K562 (cell line): ENCODE data around the gene SAE1. TPM values are rescaled to one million over a fixed set of nuclear protein-coding genes. Genes with fewer than 3 reads are reported as not detected.

Source experiments
- ASH1L ChIP-seq: fragments of 450-650 bp; IDR thresholded peaks from 2 replicates; pipeline ENCODE4 v1.6.1; 2018; ENCODE audit warnings: borderline replicate concordance, mild to moderate bottlenecking, low read depth; ENCODE audit not compliant: partially characterized antibody
- ETV1 ChIP-seq: fragments of 450-650 bp; conservative IDR thresholded peaks from 2 replicates; pipeline ENCODE4 v1.6.1; 2016; ENCODE audit warnings: missing genetic modification characterization, control low read depth, low read depth, missing compliant biosample characterization
- FOXJ2 ChIP-seq: fragments of 200-800 bp; sonication (Bioruptor generic); IDR thresholded peaks from 2 replicates; pipeline ENCODE4 v1.6.1; 2016; ENCODE audit warnings: missing genetic modification characterization, missing compliant biosample characterization
- GTF2E2 ChIP-seq: fragments of 200-800 bp; sonication (Bioruptor generic); IDR thresholded peaks from 2 replicates; pipeline ENCODE4 v1.6.1; 2016; ENCODE audit warnings: missing genetic modification characterization, missing compliant biosample characterization
- LARP7 ChIP-seq: fragments of 450-650 bp; IDR thresholded peaks from 2 replicates; pipeline ENCODE4 v1.6.1; 2016
- MNT ChIP-seq, 2 experiments: fragments of 450-650 bp; conservative IDR thresholded peaks; 2 replicates each; pipeline ENCODE4 v1.6.1; 2017; ENCODE audit warnings: mild to moderate bottlenecking in 2 of 2, moderate library complexity in 2 of 2
- NCOA6 ChIP-seq: fragments of 450-650 bp; IDR thresholded peaks from 2 replicates; pipeline ENCODE4 v1.6.1; 2017; ENCODE audit warnings: mild to moderate bottlenecking
- NELFE ChIP-seq: IDR thresholded peaks from 2 replicates; pipeline ENCODE4 v1.6.1; 2011; ENCODE audit warnings: mild to moderate bottlenecking; ENCODE audit not compliant: insufficient read depth, insufficient read length
- NFXL1 ChIP-seq: fragments of 450-650 bp; formaldehyde crosslinking; IDR thresholded peaks from 2 replicates; pipeline ENCODE4 v1.4.0; 2021; ENCODE audit warnings: mild to moderate bottlenecking
- ZBTB8A ChIP-seq: fragments of 450-650 bp; IDR thresholded peaks from 2 replicates; pipeline ENCODE4 v1.6.1; 2018; ENCODE audit warnings: mild to moderate bottlenecking, moderate library complexity; ENCODE audit not compliant: partially characterized antibody
- ZC3H11A ChIP-seq: IDR thresholded peaks from 2 replicates; pipeline ENCODE4 v1.6.1; 2012; ENCODE audit warnings: low read depth, low read length, improper control_type of control experiment
- ZNF134 ChIP-seq: fragments of 250-450 bp; sonication (Bioruptor Pico); conservative IDR thresholded peaks from 2 replicates; pipeline ENCODE4 v1.4.0; 2020
- ZSCAN32 ChIP-seq: fragments of 450-650 bp; formaldehyde crosslinking; IDR thresholded peaks from 2 replicates; pipeline ENCODE4 v1.4.0; 2020; ENCODE audit warnings: mild to moderate bottlenecking, moderate library complexity
- polyA plus RNA-seq, 8 experiments: library from polyadenylated mRNA; depleted of rRNA in 4 of 8; stranded (reverse) in 5 of 8; unstranded in 3 of 8; fragments of >200 nt; fragmentation: Nextera tagmentation in 2 of 8; fragmentation: Illumina TruSeq in 1 of 8; extraction: Ambion mirVana in 2 of 8; extraction: Trizol in 1 of 8; gene quantifications; 2 replicates each; pipeline versions ENCODE4 v1.2.1 to v1.2.3, GENCODE V29; 2011 to 2014; ENCODE audit warnings: inconsistent platforms in 1 of 8, missing spikeins in 1 of 8
- total RNA-seq, 7 experiments: library from RNA; depleted of rRNA in 6 of 7; stranded (reverse); fragments of >200 nt in 6 of 7; fragmentation: Illumina TruSeq in 2 of 7; extraction: Trizol in 2 of 7; gene quantifications; 2 replicates each; pipeline versions ENCODE4 v1.2.1 to v1.2.3, GENCODE V29; 2011 to 2021; ENCODE audit warnings: low replicate concordance in 1 of 7
- TF ChIP-seq, protein P1 (sequence below): fragments of 200-600 bp; sonication (generic); IDR thresholded peaks from one replicate; pipeline ENCODE4 v1.6.1; 2012; ENCODE audit warnings: mild to moderate bottlenecking, low read depth, low read length, inconsistent platforms
- TF ChIP-seq, protein P2 (sequence below): fragments of 450-650 bp; IDR thresholded peaks from 2 replicates; pipeline ENCODE4 v1.6.1; 2018; ENCODE audit warnings: mild to moderate bottlenecking, low read depth; ENCODE audit not compliant: partially characterized antibody

SAE1 gene
- total and polyA plus RNA-seq, 9 of the 15 experiments (the other 6 are each of a cell fraction or from before 2014, with no cell fraction given): 82.8 to 299 (median 217) TPM

GRCh38 chr19:47210689-47211316 is 80.2 kb downstream of the SAE1 start (continued):
- TF ChIP-seq, protein P1, sequence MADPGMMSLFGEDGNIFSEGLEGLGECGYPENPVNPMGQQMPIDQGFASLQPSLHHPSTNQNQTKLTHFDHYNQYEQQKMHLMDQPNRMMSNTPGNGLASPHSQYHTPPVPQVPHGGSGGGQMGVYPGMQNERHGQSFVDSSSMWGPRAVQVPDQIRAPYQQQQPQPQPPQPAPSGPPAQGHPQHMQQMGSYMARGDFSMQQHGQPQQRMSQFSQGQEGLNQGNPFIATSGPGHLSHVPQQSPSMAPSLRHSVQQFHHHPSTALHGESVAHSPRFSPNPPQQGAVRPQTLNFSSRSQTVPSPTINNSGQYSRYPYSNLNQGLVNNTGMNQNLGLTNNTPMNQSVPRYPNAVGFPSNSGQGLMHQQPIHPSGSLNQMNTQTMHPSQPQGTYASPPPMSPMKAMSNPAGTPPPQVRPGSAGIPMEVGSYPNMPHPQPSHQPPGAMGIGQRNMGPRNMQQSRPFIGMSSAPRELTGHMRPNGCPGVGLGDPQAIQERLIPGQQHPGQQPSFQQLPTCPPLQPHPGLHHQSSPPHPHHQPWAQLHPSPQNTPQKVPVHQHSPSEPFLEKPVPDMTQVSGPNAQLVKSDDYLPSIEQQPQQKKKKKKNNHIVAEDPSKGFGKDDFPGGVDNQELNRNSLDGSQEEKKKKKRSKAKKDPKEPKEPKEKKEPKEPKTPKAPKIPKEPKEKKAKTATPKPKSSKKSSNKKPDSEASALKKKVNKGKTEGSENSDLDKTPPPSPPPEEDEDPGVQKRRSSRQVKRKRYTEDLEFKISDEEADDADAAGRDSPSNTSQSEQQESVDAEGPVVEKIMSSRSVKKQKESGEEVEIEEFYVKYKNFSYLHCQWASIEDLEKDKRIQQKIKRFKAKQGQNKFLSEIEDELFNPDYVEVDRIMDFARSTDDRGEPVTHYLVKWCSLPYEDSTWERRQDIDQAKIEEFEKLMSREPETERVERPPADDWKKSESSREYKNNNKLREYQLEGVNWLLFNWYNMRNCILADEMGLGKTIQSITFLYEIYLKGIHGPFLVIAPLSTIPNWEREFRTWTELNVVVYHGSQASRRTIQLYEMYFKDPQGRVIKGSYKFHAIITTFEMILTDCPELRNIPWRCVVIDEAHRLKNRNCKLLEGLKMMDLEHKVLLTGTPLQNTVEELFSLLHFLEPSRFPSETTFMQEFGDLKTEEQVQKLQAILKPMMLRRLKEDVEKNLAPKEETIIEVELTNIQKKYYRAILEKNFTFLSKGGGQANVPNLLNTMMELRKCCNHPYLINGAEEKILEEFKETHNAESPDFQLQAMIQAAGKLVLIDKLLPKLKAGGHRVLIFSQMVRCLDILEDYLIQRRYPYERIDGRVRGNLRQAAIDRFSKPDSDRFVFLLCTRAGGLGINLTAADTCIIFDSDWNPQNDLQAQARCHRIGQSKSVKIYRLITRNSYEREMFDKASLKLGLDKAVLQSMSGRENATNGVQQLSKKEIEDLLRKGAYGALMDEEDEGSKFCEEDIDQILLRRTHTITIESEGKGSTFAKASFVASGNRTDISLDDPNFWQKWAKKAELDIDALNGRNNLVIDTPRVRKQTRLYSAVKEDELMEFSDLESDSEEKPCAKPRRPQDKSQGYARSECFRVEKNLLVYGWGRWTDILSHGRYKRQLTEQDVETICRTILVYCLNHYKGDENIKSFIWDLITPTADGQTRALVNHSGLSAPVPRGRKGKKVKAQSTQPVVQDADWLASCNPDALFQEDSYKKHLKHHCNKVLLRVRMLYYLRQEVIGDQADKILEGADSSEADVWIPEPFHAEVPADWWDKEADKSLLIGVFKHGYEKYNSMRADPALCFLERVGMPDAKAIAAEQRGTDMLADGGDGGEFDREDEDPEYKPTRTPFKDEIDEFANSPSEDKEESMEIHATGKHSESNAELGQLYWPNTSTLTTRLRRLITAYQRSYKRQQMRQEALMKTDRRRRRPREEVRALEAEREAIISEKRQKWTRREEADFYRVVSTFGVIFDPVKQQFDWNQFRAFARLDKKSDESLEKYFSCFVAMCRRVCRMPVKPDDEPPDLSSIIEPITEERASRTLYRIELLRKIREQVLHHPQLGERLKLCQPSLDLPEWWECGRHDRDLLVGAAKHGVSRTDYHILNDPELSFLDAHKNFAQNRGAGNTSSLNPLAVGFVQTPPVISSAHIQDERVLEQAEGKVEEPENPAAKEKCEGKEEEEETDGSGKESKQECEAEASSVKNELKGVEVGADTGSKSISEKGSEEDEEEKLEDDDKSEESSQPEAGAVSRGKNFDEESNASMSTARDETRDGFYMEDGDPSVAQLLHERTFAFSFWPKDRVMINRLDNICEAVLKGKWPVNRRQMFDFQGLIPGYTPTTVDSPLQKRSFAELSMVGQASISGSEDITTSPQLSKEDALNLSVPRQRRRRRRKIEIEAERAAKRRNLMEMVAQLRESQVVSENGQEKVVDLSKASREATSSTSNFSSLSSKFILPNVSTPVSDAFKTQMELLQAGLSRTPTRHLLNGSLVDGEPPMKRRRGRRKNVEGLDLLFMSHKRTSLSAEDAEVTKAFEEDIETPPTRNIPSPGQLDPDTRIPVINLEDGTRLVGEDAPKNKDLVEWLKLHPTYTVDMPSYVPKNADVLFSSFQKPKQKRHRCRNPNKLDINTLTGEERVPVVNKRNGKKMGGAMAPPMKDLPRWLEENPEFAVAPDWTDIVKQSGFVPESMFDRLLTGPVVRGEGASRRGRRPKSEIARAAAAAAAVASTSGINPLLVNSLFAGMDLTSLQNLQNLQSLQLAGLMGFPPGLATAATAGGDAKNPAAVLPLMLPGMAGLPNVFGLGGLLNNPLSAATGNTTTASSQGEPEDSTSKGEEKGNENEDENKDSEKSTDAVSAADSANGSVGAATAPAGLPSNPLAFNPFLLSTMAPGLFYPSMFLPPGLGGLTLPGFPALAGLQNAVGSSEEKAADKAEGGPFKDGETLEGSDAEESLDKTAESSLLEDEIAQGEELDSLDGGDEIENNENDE: no peak
- no peak for TF ChIP-seq ZBTB8A
- TF ChIP-seq NFXL1: peak; percentile 80; the same call in 1 of the 2 replicates
- no peak for TF ChIP-seq ZC3H11A
- TF ChIP-seq NCOA6: no peak
- peak; percentile 77 for TF ChIP-seq ETV1 (tag)
- no peak for TF ChIP-seq ASH1L
- TF ChIP-seq, protein P2, sequence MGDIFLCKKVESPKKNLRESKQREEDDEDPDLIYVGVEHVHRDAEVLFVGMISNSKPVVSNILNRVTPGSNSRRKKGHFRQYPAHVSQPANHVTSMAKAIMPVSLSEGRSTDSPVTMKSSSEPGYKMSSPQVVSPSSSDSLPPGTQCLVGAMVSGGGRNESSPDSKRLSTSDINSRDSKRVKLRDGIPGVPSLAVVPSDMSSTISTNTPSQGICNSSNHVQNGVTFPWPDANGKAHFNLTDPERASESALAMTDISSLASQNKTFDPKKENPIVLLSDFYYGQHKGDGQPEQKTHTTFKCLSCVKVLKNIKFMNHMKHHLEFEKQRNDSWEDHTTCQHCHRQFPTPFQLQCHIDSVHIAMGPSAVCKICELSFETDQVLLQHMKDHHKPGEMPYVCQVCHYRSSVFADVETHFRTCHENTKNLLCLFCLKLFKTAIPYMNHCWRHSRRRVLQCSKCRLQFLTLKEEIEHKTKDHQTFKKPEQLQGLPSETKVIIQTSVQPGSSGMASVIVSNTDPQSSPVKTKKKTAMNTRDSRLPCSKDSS: no peak
- TF ChIP-seq ZNF134 (CRISPR knock-in tag): no peak
- TF ChIP-seq LARP7: no peak
- TF ChIP-seq MNT (conservative IDR thresholded peaks at IDR 0.05): peak; percentile 66 to 74
- TF ChIP-seq NELFE: no peak
- no peak for TF ChIP-seq ZSCAN32 (CRISPR knock-in tag)
- TF ChIP-seq FOXJ2 (tag): no peak
- TF ChIP-seq GTF2E2 (tag): no peak
